Measurements from ENCODE around the gene CDCA8. TPM values are rescaled to one million over a fixed set of nuclear protein-coding genes. Genes with fewer than 3 reads are reported as not detected.

CDCA8 gene
- total and polyA plus RNA-seq, 2 of the 8 experiments (the other 6 are each of a cell fraction or from before 2014, with no cell fraction given): 43.9 to 46.2 TPM

GRCh38 chr1:37746806-37747205, 54.5 kb downstream of the CDCA8 start (continued):
- no peak for TF ChIP-seq SIN3A (conservative IDR thresholded peaks at IDR 0.05 in 1 of 2, IDR thresholded peaks at IDR 0.05 in 1 of 2; ENCODE audit: low read depth in 1 of 2, low read length in 2 of 2)
- no peak for TF ChIP-seq EZH2 (IDR thresholded peaks at IDR 0.05; ENCODE audit: low read depth, low read length, severe bottlenecking)

Data from H1 (cell line).